DMS53 (cell line): ENCODE results near the gene XPA.

ENCODE experiments used
- DNase-seq: peaks from one replicate; lab custom pipeline; 2025; lab: John Stamatoyannopoulos, UW

XPA gene

GRCh38 chr9:97651646-97652045 is 45.5 kb downstream of the XPA start:
- no peak for DNase-seq

- DNase-seq: no peak
These were observed 49.1 kb downstream of the XPA start for GRCh38 chr9:97647996-97648395.

- DNase-seq: no peak
These were observed 51.4 kb downstream of the XPA start for GRCh38 chr9:97645720-97646119.

- DNase-seq: peak; percentile 6
These were observed 56.8 kb downstream of the XPA start for GRCh38 chr9:97640325-97640724.

GRCh38 chr9:97638666-97639065 is 58.5 kb downstream of the XPA start:
- DNase-seq: peak; percentile 9

GRCh38 chr9:97636903-97637302 is 60.2 kb downstream of the XPA start:
- DNase-seq: no peak

- DNase-seq: no peak
These were observed 62.1 kb downstream of the XPA start for GRCh38 chr9:97635026-97635425.

GRCh38 chr9:97633859-97634490 is 63.2 kb downstream of the XPA start:
- DNase-seq: no peak

GRCh38 chr9:97632985-97633858 is 63.9 kb downstream of the XPA start, which contains the start of the genes NCBP1 and TSTD2:
Gene NCBP1 (plus strand): TSS chr9:97633821. CDS start chr9:97633882, 61 bp downstream.
Gene TSTD2 (minus strand): TSS chr9:97633368. CDS start chr9:97627562, 5,806 bp downstream.
- peak; percentile 98 for DNase-seq

GRCh38 chr9:97632248-97632984 is 64.7 kb downstream of the XPA start:
- DNase-seq: peak; percentile 87

- no peak for DNase-seq
These were observed 66.5 kb downstream of the XPA start for GRCh38 chr9:97630591-97630990.

GRCh38 chr9:97629156-97629555 is 68.0 kb downstream of the XPA start:
- DNase-seq: no peak

- DNase-seq: no peak
These were observed 68.5 kb downstream of the XPA start for GRCh38 chr9:97628668-97629067.

- DNase-seq: no peak
These were observed 69.5 kb downstream of the XPA start for GRCh38 chr9:97627624-97628023.

GRCh38 chr9:97625620-97626019 is 71.5 kb downstream of the XPA start:
- DNase-seq: no peak
